Body of pancreas (tissue), 4 donors: ENCODE data around the gene C1QC. TPM values are rescaled to one million over a fixed set of nuclear protein-coding genes. Genes with fewer than 3 reads are reported as not detected.

Experiments
- ATAC-seq: fragments of 150-250 bp; one replicate; pipeline ENCODE4 v1.9.1; 2016
- DNase-seq, 4 donors: peaks; one replicate each; pipeline ENCODE4 v3.0.0-alpha.2; 2019
- H3K27ac ChIP-seq, 4 donors: fragments of 200-600 bp; sonication (generic); 1 replicate in 3 of 4; 2 replicates in 1 of 4; pipeline versions ENCODE4 v1.5.1 to v1.6.1; 2016 to 2019; ENCODE audit warnings: mild to moderate bottlenecking in 1 of 4, mixed read lengths in 1 of 4, moderate library complexity in 1 of 4
- H3K27me3 ChIP-seq, 2 donors: fragments of 200-600 bp; sonication (generic); one replicate each; pipeline ENCODE4 v1.6.0; 2016; ENCODE audit warnings: mild to moderate bottlenecking in 1 of 2
- H3K36me3 ChIP-seq, 2 donors: fragments of 200-600 bp; sonication (generic); replicated peaks in 1 of 2; 2 replicates each; pipeline ENCODE4 v1.5.1; 2016; ENCODE audit warnings: low read depth in 2 of 2; ENCODE audit not compliant: insufficient read depth in 1 of 2
- H3K4me1 ChIP-seq: fragments of 200-600 bp; sonication (generic); one replicate; pipeline ENCODE4 v1.6.0; 2016
- H3K4me3 ChIP-seq, 2 donors: fragments of 200-600 bp; sonication (generic); 1 replicate in 1 of 2; 2 replicates in 1 of 2; pipeline ENCODE4 v1.5.1; 2016 to 2019
- H3K9me3 ChIP-seq, 3 donors: fragments of 200-600 bp; sonication (generic); 1 replicate in 2 of 3; 2 replicates in 1 of 3; pipeline ENCODE4 v1.5.1; 2016
- POLR2A ChIP-seq, 3 donors: fragments of 450-650 bp; IDR thresholded peaks; one replicate each; pipeline ENCODE4 v1.6.1; 2016; ENCODE audit warnings: antibody characterized with exemption in 3 of 3, mild to moderate bottlenecking in 2 of 3
- WGBS, 2 donors: methylation state at CpG; one replicate each; pipeline ENCODE4 v1.1.5; 2017; 5-methylcytosine and 5-hydroxymethylcytosine counted together
- intact Hi-C: fragments of 100-400 bp; cut with DNase I; formaldehyde crosslinking; loops from one replicate; pipeline ENCODE4 v1.15.1; 2023
- total RNA-seq, 2 donors: library from RNA; depleted of rRNA; stranded (reverse); fragments of >200 nt; gene quantifications; one replicate each; pipeline ENCODE4 v1.1.0, GENCODE V29; 2016
- TF ChIP-seq, protein P1 (sequence below), 7 experiments: fragments of 450-650 bp in 4 of 7; fragments of 200-600 bp in 3 of 7; sonication (generic) in 3 of 7; IDR thresholded peaks; one replicate each; pipeline ENCODE4 v1.5.1; 2016 to 2019; ENCODE audit warnings: antibody characterized with exemption in 7 of 7

C1QC gene
- total RNA-seq, 2 donors from 2014 or later, result 54.7 to 103 TPM

DNA sequence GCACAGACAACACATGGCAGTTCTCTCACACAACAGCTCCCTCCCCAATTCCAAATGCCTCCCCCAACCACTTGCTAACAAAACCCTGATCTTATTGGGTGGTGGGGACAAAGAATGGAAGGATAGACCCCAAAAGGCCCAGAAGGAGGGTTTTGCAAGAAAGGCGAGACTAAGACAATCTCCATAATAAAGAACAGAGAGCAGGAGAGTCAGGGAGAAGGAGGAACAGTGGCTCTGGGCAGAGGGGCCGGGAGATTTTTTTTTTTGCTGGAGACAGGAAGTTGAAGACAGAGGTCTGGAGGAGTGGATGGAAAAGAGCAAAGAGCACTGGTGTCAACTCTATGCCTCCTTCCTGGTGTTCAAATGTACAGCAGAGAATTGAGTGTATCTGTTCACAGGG, 13.5 kb upstream of the C1QC start:
- peaks cover 11% of the 10 kb centered on the region for H3K4me1 ChIP-seq
- no peak for DNase-seq
- H3K27me3 ChIP-seq, result no peaks in the 10 kb centered on the region
- no peak for ATAC-seq
- no peak overlapping the region for H3K27ac ChIP-seq
- H3K9me3 ChIP-seq, result no peaks in the 10 kb centered on the region
- no peak overlapping the region for H3K4me3 ChIP-seq
- 54% methylated on average over 2 of the region's 2 CpGs for WGBS, 2 donors
- TF ChIP-seq POLR2A (IDR thresholded peaks at IDR 0.05), result no peak
- TF ChIP-seq, protein P1, sequence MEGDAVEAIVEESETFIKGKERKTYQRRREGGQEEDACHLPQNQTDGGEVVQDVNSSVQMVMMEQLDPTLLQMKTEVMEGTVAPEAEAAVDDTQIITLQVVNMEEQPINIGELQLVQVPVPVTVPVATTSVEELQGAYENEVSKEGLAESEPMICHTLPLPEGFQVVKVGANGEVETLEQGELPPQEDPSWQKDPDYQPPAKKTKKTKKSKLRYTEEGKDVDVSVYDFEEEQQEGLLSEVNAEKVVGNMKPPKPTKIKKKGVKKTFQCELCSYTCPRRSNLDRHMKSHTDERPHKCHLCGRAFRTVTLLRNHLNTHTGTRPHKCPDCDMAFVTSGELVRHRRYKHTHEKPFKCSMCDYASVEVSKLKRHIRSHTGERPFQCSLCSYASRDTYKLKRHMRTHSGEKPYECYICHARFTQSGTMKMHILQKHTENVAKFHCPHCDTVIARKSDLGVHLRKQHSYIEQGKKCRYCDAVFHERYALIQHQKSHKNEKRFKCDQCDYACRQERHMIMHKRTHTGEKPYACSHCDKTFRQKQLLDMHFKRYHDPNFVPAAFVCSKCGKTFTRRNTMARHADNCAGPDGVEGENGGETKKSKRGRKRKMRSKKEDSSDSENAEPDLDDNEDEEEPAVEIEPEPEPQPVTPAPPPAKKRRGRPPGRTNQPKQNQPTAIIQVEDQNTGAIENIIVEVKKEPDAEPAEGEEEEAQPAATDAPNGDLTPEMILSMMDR (IDR thresholded peaks at IDR 0.05), result no peak
- no peaks in the 10 kb centered on the region for H3K36me3 ChIP-seq
- intact Hi-C loops, result no loop called here

DNA sequence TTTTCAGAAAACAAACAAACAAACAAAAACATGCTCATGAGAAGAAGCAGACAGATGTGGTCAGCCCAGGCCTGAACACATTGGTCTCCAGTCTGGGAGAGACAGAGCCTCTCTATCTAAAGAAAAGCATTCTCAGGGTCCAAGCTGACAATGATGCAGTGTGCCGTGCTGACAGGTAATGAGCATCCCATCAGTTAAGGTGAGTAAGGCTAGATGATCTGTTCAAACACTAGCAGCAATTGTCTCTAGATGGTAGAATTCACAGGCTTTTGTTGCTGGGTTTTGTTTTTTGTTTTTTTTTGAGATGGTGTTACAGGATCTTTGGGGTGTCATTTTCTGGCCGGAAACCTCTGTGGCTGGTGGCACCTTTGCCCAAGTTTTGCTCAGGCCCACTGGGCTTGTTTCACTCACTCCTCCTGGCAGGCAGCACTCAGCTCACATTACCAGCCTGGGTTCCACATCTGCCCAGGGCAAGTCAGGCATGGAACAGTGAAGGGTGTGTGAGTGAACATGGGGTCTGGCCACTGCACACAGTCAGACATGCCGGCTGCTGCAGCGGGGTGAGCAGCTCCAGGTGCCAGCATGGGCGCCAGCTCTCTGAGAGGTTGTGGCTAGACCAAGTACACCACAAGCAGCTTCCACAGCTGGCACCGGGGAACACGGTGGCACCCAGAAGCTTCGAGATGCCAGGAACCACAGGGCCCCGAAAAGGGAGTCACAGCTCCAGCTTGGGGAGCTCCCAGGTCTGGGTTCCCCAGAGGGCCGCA, 9.6 kb upstream of the C1QC start:
- intact Hi-C loops, result no loop called here
- no peak overlapping the region for H3K4me3 ChIP-seq
- DNase-seq (no peak), ATAC-seq (no peak)
- TF ChIP-seq, protein P1 (IDR thresholded peaks at IDR 0.05), result no peak
- no peak for TF ChIP-seq POLR2A (IDR thresholded peaks at IDR 0.05)
- no peaks in the 10 kb centered on the region for H3K27me3 ChIP-seq
- H3K27ac ChIP-seq, result no peak overlapping the region
- no peaks in the 10 kb centered on the region for H3K9me3 ChIP-seq
- peaks cover 20% of the 10 kb centered on the region for H3K4me1 ChIP-seq
- 85 to 96% methylated on average over 3 to 10 of the region's 10 CpGs for WGBS, 2 donors
- H3K36me3 ChIP-seq, result no peaks in the 10 kb centered on the region

DNA sequence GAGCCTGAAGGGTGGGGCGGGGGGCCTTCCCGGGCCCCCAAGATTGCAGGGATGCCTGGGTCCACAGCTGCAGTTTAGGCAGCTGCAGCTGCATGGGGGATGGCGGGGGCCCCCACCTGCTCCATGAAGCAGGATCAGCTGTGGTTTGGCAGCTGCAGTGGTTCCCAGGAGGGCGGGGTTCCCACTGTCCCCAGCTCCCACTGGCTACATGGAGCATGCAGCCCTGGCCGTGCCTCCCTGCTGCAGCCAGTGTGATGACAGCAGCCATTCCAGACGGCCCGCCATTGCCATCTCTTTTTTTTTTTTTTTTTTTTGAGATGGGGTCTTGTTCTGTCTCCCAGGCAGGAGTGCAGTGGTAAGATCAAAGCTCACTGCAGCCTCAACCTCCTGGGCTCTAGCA, 8.0 kb upstream of the C1QC start:
- TF ChIP-seq, protein P1 (IDR thresholded peaks at IDR 0.05), result peak in 1 of 7 experiments; percentile 5
- no peak for TF ChIP-seq POLR2A (IDR thresholded peaks at IDR 0.05)
- peak; percentile 81 to 94 (median 86) for DNase-seq
- peaks cover 9% of the 10 kb centered on the region for H3K4me1 ChIP-seq
- H3K9me3 ChIP-seq, result no peaks in the 10 kb centered on the region
- no peak overlapping the region for H3K27ac ChIP-seq
- no peak overlapping the region for H3K4me3 ChIP-seq
- 12 to 33% methylated on average over 5 to 7 of the region's 7 CpGs for WGBS, 2 donors
- intact Hi-C loops, result no loop called here
- peak; percentile 83 for ATAC-seq
- H3K27me3 ChIP-seq, result no peaks in the 10 kb centered on the region
- H3K36me3 ChIP-seq, result no peaks in the 10 kb centered on the region

DNA sequence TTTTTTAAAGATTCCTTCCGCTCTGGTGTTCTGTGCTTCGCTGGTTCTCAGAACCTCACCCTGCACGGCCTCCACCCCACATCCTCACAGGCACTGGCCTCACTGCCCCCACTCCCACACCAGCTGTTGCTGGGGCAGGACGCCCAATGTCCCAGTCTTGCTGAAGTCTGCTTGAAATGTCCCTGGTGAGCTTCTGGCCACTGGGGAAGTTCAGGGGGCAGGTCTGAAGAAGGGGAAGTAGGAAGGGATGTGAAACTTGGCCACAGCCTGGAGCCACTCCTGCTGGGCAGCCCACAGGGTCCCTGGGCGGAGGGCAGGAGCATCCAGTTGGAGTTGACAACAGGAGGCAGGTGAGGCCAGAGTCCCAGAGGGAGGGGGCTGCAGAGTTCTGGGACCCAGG, 7.1 kb upstream of the C1QC start, which contains the start of gene C1QA:
C1QA (plus strand) TSS at position 276 of the 400 bp plus-strand sequence. CDS start 989 bp downstream, outside the sequence.
- ATAC-seq, result no peak
- H3K36me3 ChIP-seq, result no peaks in the 10 kb centered on the region
- no peaks in the 10 kb centered on the region for H3K27me3 ChIP-seq
- TF ChIP-seq, protein P1 (IDR thresholded peaks at IDR 0.05), result no peak
- TF ChIP-seq POLR2A (IDR thresholded peaks at IDR 0.05), result peak in 1 of 3 donors; percentile 53
- peak in 2 of 4 donors; percentile 28 to 75 for DNase-seq
- peak within 1 kb of the TSS in 1 of 4 donors; percentile 42 for H3K27ac ChIP-seq
- H3K9me3 ChIP-seq, result no peaks in the 10 kb centered on the region
- peaks cover 9% of the 10 kb centered on the region for H3K4me1 ChIP-seq
- H3K4me3 ChIP-seq, result no peak within 1 kb of the TSS
- intact Hi-C loops, result no loop called here
- WGBS, 2 donors, result 71% methylated on average over 5 of the region's 5 CpGs
